Smooth muscle cell (in vitro differentiated cells): ENCODE results near the gene ARL15. TPM values are rescaled to one million over a fixed set of nuclear protein-coding genes. Genes with fewer than 3 reads are reported as not detected.
A peak's percentile ranks its signal among the peaks of the same experiment; 100 is the strongest.
"Not testable (repeated sequence)": the region's sequence is repeated elsewhere in the genome, so short reads cannot be mapped to it uniquely, and the experiment has no call there.

Source experiments
- DNase-seq: peaks from one replicate; lab custom pipeline; 2025; ENCODE audit not compliant: unreplicated experiment; lab: John Stamatoyannopoulos, UW
- H2AFZ ChIP-seq: fragments of 200-600 bp; sonication (generic); 2 replicates; pipeline ENCODE4 v1.6.0; 2016; ENCODE audit warnings: antibody characterized with exemption, low read depth, mild to moderate bottlenecking
- H3F3A ChIP-seq: fragments of 200-600 bp; sonication (generic); 2 replicates; pipeline ENCODE4 v1.6.0; 2017; ENCODE audit warnings: antibody characterized with exemption, low read depth
- H3K27ac ChIP-seq: fragments of 200-600 bp; sonication (generic); 2 replicates; pipeline ENCODE4 v1.5.1; 2016; ENCODE audit warnings: low read depth, mild to moderate bottlenecking
- H3K27me3 ChIP-seq: fragments of 200-600 bp; sonication (generic); 2 replicates; pipeline ENCODE4 v1.6.1; 2016; ENCODE audit warnings: low read depth, mild to moderate bottlenecking
- H3K36me3 ChIP-seq: fragments of 200-600 bp; sonication (generic); 2 replicates; pipeline ENCODE4 v1.5.1; 2016; ENCODE audit warnings: low read depth
- H3K4me1 ChIP-seq: fragments of 200-600 bp; sonication (generic); 2 replicates; pipeline ENCODE4 v1.5.1; 2016; ENCODE audit warnings: low read depth
- H3K4me2 ChIP-seq: fragments of 200-600 bp; sonication (generic); 2 replicates; pipeline ENCODE4 v1.6.0; 2016; ENCODE audit warnings: mild to moderate bottlenecking
- H3K4me3 ChIP-seq: fragments of 200-600 bp; sonication (generic); 2 replicates; pipeline ENCODE4 v1.5.1; 2016; ENCODE audit warnings: mild to moderate bottlenecking
- H3K79me2 ChIP-seq: fragments of 200-600 bp; sonication (generic); 2 replicates; pipeline ENCODE4 v1.6.0; 2016; ENCODE audit warnings: low read depth, mild to moderate bottlenecking
- H3K9ac ChIP-seq: fragments of 200-600 bp; sonication (generic); 2 replicates; pipeline ENCODE4 v1.6.0; 2016; ENCODE audit warnings: low read depth
- H3K9me3 ChIP-seq: fragments of 200-600 bp; sonication (generic); replicated peaks from 2 replicates; pipeline ENCODE4 v1.5.1; 2016; ENCODE audit warnings: low read depth
- H4K20me1 ChIP-seq: fragments of 200-600 bp; sonication (generic); 2 replicates; pipeline ENCODE4 v1.6.0; 2016; ENCODE audit warnings: low read depth
- WGBS: methylation state at CpG from one replicate; pipeline ENCODE4 v1.1.7; 2016; ENCODE audit warnings: low lambda C conversion rate; 5-methylcytosine and 5-hydroxymethylcytosine counted together
- polyA plus RNA-seq: library from polyadenylated mRNA; unstranded; fragments of >200 nt; fragmentation: Nextera tagmentation; extraction: Ambion mirVana; gene quantifications from 2 replicates; pipeline ENCODE4 v1.2.1, GENCODE V29; 2016
- total RNA-seq: library from RNA; depleted of rRNA; stranded (reverse); fragments of >200 nt; gene quantifications from 2 replicates; pipeline ENCODE4 v1.2.3, GENCODE V29; 2014
- TF ChIP-seq, protein P1 (sequence below): fragments of 200-600 bp; sonication (generic); IDR thresholded peaks from 2 replicates; pipeline ENCODE4 v1.5.1; 2017; ENCODE audit warnings: borderline replicate concordance, mild to moderate bottlenecking, antibody characterized with exemption; ENCODE audit not compliant: insufficient read depth, poor library complexity, severe bottlenecking

Gene ARL15
- total and polyA plus RNA-seq, 2 experiments from 2014 or later = 9.8 to 51.1 TPM

DNA sequence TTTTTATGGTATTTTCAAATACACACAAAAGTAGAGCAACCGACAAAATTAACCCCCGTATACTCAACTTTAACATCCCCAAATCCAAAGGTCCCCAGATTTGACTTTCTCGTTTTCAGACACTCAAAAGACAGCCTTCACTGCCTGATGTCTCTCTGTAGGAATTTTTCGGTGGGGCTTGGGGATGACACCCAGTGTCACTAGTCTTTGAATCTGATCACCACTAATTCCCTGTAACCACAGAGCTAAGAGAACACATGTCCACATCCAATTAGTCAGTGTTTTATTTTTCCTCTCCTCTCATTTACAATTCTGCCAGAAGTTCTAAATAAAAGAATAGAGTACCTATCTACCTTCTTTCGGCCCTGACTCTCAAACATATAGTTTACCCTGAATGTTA lies 324.6 kb downstream of the ARL15 start:
- peaks cover 8% of the 10 kb centered on the region for H3F3A ChIP-seq
- peak overlapping the region; percentile 42 for H3K4me2 ChIP-seq
- H2AFZ ChIP-seq = no peak overlapping the region
- peaks cover 6% of the 10 kb centered on the region for H4K20me1 ChIP-seq
- no peak for DNase-seq
- H3K4me3 ChIP-seq = no peak overlapping the region
- H3K9me3 ChIP-seq = no peaks in the 10 kb centered on the region
- H3K36me3 ChIP-seq = no peaks in the 10 kb centered on the region
- 72% methylated on average over 5 of the region's 5 CpGs for WGBS
- TF ChIP-seq, protein P1, sequence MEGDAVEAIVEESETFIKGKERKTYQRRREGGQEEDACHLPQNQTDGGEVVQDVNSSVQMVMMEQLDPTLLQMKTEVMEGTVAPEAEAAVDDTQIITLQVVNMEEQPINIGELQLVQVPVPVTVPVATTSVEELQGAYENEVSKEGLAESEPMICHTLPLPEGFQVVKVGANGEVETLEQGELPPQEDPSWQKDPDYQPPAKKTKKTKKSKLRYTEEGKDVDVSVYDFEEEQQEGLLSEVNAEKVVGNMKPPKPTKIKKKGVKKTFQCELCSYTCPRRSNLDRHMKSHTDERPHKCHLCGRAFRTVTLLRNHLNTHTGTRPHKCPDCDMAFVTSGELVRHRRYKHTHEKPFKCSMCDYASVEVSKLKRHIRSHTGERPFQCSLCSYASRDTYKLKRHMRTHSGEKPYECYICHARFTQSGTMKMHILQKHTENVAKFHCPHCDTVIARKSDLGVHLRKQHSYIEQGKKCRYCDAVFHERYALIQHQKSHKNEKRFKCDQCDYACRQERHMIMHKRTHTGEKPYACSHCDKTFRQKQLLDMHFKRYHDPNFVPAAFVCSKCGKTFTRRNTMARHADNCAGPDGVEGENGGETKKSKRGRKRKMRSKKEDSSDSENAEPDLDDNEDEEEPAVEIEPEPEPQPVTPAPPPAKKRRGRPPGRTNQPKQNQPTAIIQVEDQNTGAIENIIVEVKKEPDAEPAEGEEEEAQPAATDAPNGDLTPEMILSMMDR = no peak
- no peak overlapping the region for H3K9ac ChIP-seq
- H3K27ac ChIP-seq = peak overlapping the region; percentile 31
- peaks cover 16% of the 10 kb centered on the region for H3K4me1 ChIP-seq
- no peaks in the 10 kb centered on the region for H3K27me3 ChIP-seq
- H3K79me2 ChIP-seq = no peaks in the 10 kb centered on the region

DNA sequence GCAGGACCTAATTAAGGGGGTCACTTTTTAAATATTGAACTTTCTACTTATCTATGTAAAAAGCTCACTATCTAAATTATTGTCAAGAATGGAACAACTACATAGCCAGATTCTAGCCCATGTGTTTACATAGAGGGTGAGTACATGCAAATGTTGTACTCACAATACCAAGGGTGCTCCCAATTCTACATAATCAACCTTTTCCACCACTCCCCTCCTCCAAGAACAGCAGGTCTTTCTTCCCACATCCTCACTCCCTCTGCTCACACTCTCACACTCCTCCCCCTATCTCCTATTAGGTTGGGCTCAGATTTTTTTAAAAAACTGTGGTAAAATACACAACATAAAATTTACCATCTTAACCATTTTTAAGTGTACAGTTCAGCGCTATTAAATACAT lies 325.4 kb downstream of the ARL15 start:
- no peak for DNase-seq
- no peak overlapping the region for H2AFZ ChIP-seq
- H3K27me3 ChIP-seq = no peaks in the 10 kb centered on the region
- peaks cover 11% of the 10 kb centered on the region for H3K4me1 ChIP-seq
- H3K4me2 ChIP-seq = no peak overlapping the region
- no peaks in the 10 kb centered on the region for H3K36me3 ChIP-seq
- H3K79me2 ChIP-seq = no peaks in the 10 kb centered on the region
- no peak overlapping the region for H3K9ac ChIP-seq
- H3F3A ChIP-seq = peaks cover 8% of the 10 kb centered on the region
- peak overlapping the region; percentile 70 for H3K27ac ChIP-seq
- whole genome bisulfite sequencing = 95% methylated on average over 1 of the region's 1 CpG
- no peaks in the 10 kb centered on the region for H3K9me3 ChIP-seq
- TF ChIP-seq, protein P1 = no peak
- H3K4me3 ChIP-seq = no peak overlapping the region
- peaks cover 6% of the 10 kb centered on the region for H4K20me1 ChIP-seq

DNA sequence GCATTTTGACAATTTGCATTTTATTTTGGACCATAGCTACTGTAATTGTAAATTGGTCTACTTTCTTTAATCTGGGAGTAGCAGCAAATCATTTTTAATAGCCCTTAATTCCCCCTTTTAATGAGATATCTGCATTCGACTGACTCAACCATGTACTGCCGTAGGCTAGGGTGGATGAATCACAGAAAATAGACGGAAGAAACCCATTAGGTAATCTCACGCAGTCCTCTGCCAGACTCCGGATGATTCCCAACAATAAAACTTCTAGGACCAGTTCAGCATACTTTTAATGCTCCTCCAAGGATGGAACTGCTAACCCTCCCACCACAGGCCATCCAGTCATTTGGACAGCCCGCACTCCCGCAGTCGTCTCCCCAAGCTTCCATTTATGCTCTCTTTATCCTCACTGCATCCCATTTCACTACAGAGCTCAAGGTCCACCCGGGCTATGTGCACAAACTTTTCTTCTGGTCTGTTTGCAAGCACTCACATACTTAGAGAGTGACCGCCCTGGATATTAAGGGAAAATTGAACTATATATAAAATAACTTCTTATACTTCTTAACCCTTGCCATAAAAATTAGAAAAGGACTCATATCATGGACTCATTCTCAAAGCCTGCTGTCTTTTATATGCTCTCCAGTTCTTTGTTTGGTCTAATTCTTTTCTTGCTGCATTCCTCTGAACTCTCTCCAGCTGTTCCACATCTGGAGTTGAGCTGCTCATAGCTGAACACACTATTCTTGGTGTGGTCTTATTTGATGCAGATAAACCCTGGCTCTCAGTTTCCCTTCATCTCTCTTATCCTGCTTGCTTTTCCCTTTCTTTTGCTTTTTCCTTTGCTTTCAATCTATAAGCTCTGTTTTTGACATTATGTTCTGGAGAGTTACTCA lies 326.6 kb downstream of the ARL15 start:
- TF ChIP-seq, protein P1 = no peak
- WGBS = 39% methylated on average over 10 of the region's 10 CpGs
- no peak for DNase-seq

DNA sequence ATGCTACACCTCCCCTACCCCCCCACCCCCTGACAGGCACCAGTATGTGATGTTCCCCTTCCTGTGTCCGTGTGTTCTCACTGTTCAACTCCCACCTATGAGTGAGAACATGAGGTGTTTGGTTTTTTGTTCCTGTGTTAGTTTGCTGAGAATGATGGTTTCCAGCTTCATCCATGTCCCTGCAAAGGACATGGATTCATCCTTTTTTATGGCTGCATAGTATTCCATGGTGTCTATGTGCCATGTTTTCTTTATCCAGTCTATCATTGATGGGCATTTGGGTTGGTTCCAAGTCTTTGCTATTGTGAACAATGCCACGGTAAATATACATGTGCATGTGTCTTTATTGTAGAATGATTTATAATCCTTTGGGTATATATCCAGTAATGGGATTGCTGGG lies 328.1 kb downstream of the ARL15 start:
- H3K9ac ChIP-seq, H3K4me2 ChIP-seq, H3K79me2 ChIP-seq, H4K20me1 ChIP-seq, H3K4me3 ChIP-seq, H3K9me3 ChIP-seq, H3K27me3 ChIP-seq, H2AFZ ChIP-seq, H3K27ac ChIP-seq, H3F3A ChIP-seq, H3K36me3 ChIP-seq, DNase-seq: not testable (repeated sequence)
- 93% methylated on average over 2 of the region's 2 CpGs for WGBS
- peaks cover 11% of the 10 kb centered on the region for H3K4me1 ChIP-seq

More for the DNA sequence above, 326.6 kb downstream of the ARL15 start:
- H3K27ac ChIP-seq = peak overlapping the region; percentile 70
- no peaks in the 10 kb centered on the region for H3K79me2 ChIP-seq
- H3K27me3 ChIP-seq = no peaks in the 10 kb centered on the region
- H2AFZ ChIP-seq = no peak overlapping the region
- peaks cover 6% of the 10 kb centered on the region for H4K20me1 ChIP-seq
- H3K36me3 ChIP-seq = no peaks in the 10 kb centered on the region
- H3K9ac ChIP-seq = no peak overlapping the region
- H3K9me3 ChIP-seq = no peaks in the 10 kb centered on the region
- H3F3A ChIP-seq = peaks cover 8% of the 10 kb centered on the region
- H3K4me3 ChIP-seq = no peak overlapping the region
- peak overlapping the region; percentile 53 for H3K4me2 ChIP-seq
- H3K4me1 ChIP-seq = peaks cover 11% of the 10 kb centered on the region
